GM12878 (cell line): ENCODE results near the gene ZSCAN22. TPM values are rescaled to one million over a fixed set of nuclear protein-coding genes. Genes with fewer than 3 reads are reported as not detected.

Experiments
- ATF3 ChIP-seq: IDR thresholded peaks from 2 replicates; pipeline ENCODE4 v1.6.1; 2011; ENCODE audit warnings: low read depth, mild to moderate bottlenecking, low read length, moderate library complexity, borderline replicate concordance; ENCODE audit errors: extremely low read depth
- BACH1 ChIP-seq: fragments of 450-650 bp; IDR thresholded peaks from 2 replicates; pipeline ENCODE4 v1.6.1; 2017; ENCODE audit warnings: mild to moderate bottlenecking, borderline replicate concordance
- BCL11A ChIP-seq: IDR thresholded peaks from 2 replicates; pipeline ENCODE4 v1.6.1; 2011; ENCODE audit warnings: low read depth, low read length
- BCL3 ChIP-seq: IDR thresholded peaks from 2 replicates; pipeline ENCODE4 v1.6.1; 2011; ENCODE audit warnings: borderline replicate concordance, low read depth, mild to moderate bottlenecking, moderate library complexity, low read length; ENCODE audit not compliant: insufficient read depth, poor library complexity, severe bottlenecking
- BMI1 ChIP-seq: fragments of 450-650 bp; IDR thresholded peaks from 2 replicates; pipeline ENCODE4 v1.6.1; 2016; ENCODE audit warnings: mild to moderate bottlenecking, moderate library complexity, borderline replicate concordance
- CBX5 ChIP-seq: sonication (generic); IDR thresholded peaks from 2 replicates; pipeline ENCODE4 v1.6.1; 2016; ENCODE audit warnings: low read depth, moderate library complexity, mild to moderate bottlenecking, inconsistent platforms
- CEBPB ChIP-seq, 2 experiments: fragments of 150-350 bp in 1 of 2; IDR thresholded peaks; 2 replicates each; pipeline ENCODE4 v1.6.1; 2012 to 2014; ENCODE audit warnings: low read depth in 2 of 2, low read length in 2 of 2, borderline replicate concordance in 1 of 2, inconsistent platforms in 1 of 2
- DPF2 ChIP-seq: fragments of 450-650 bp; IDR thresholded peaks from 2 replicates; pipeline ENCODE4 v1.6.1; 2017; ENCODE audit warnings: mild to moderate bottlenecking
- ELK1 ChIP-seq: IDR thresholded peaks from 2 replicates; pipeline ENCODE4 v1.6.1; 2012; ENCODE audit warnings: low read depth, low read length, improper control_type of control experiment
- EP300 ChIP-seq, 2 experiments: fragments of 150-350 bp in 1 of 2; IDR thresholded peaks; 2 replicates each; pipeline ENCODE4 v1.6.1; 2011 to 2012; ENCODE audit warnings: low read depth in 2 of 2, low read length in 2 of 2, borderline replicate concordance in 1 of 2, improper control_type of control experiment in 1 of 2, inconsistent platforms in 1 of 2; ENCODE audit not compliant: control insufficient read depth in 1 of 2
- FOS ChIP-seq: IDR thresholded peaks from 3 replicates; pipeline ENCODE4 v1.6.1; 2011; ENCODE audit warnings: borderline replicate concordance; ENCODE audit not compliant: insufficient read length; ENCODE audit errors: extremely low read depth
- GABPA ChIP-seq: IDR thresholded peaks from 2 replicates; pipeline ENCODE4 v1.6.1; 2014; ENCODE audit warnings: antibody characterized with exemption, low read depth, mild to moderate bottlenecking, inconsistent platforms
- MEF2B ChIP-seq: fragments of 450-650 bp; IDR thresholded peaks from 2 replicates; pipeline ENCODE4 v1.6.1; 2018; ENCODE audit warnings: mild to moderate bottlenecking, moderate library complexity; ENCODE audit not compliant: partially characterized antibody, poor library complexity, severe bottlenecking
- MLLT1 ChIP-seq: fragments of 450-650 bp; IDR thresholded peaks from 2 replicates; pipeline ENCODE4 v1.6.1; 2016; ENCODE audit warnings: mild to moderate bottlenecking
- MTA3 ChIP-seq: IDR thresholded peaks from 2 replicates; pipeline ENCODE4 v1.6.1; 2012; ENCODE audit warnings: low read length, inconsistent platforms, borderline replicate concordance
- PAX8 ChIP-seq: fragments of 450-650 bp; IDR thresholded peaks from 2 replicates; pipeline ENCODE4 v1.6.1; 2017; ENCODE audit warnings: mild to moderate bottlenecking, moderate library complexity
- POLR2AphosphoS5 ChIP-seq: IDR thresholded peaks from 2 replicates; pipeline ENCODE4 v1.6.1; 2011; ENCODE audit warnings: mild to moderate bottlenecking, low read length, inconsistent platforms
- POU2F2 ChIP-seq: IDR thresholded peaks from 3 replicates; pipeline ENCODE4 v1.6.1; 2011; ENCODE audit warnings: low read depth, mild to moderate bottlenecking, low read length, borderline replicate concordance
- REST ChIP-seq: IDR thresholded peaks from 2 replicates; pipeline ENCODE4 v1.6.1; 2012; ENCODE audit warnings: mild to moderate bottlenecking, low read depth, low read length
- SMC3 ChIP-seq: IDR thresholded peaks from 2 replicates; pipeline ENCODE4 v1.6.1; 2011; ENCODE audit warnings: low read length, improper control_type of control experiment, borderline replicate concordance
- SPI1 ChIP-seq: IDR thresholded peaks from 2 replicates; pipeline ENCODE4 v1.6.1; 2011; ENCODE audit warnings: low read depth, mild to moderate bottlenecking, low read length, moderate library complexity, borderline replicate concordance; ENCODE audit not compliant: insufficient read depth
- polyA plus RNA-seq, 11 experiments: library from polyadenylated mRNA; depleted of rRNA in 4 of 11; unstranded in 6 of 11; stranded (reverse) in 5 of 11; fragments of >200 nt; fragmentation: Nextera tagmentation in 4 of 11; fragmentation: Illumina TruSeq in 1 of 11; extraction: Ambion mirVana in 4 of 11; extraction: Trizol in 1 of 11; gene quantifications; 1 replicate in 1 of 11; 2 replicates in 10 of 11; pipeline versions ENCODE4 v1.2.1 to v1.2.3, GENCODE V29; 2011 to 2016; ENCODE audit warnings: inconsistent platforms in 2 of 11, missing spikeins in 2 of 11, low read depth in 1 of 11
- total RNA-seq, 4 experiments: library from RNA; depleted of rRNA in 3 of 4; stranded (reverse); fragments of >200 nt in 3 of 4; fragmentation: Illumina TruSeq in 1 of 4; extraction: Trizol in 1 of 4; gene quantifications; 2 replicates each; pipeline versions ENCODE4 v1.2.1 to v1.2.3, GENCODE V29; 2013 to 2021

The ZSCAN22 gene
- total and polyA plus RNA-seq, 10 of the 15 experiments (the other 5 are each of a cell fraction or from before 2014, with no cell fraction given), result 0.49 to 3.9 (median 2.6) TPM

- TF ChIP-seq SPI1 (0 out of 2 replicates have a peak, but pooled peaks have one; percentile 4), BACH1 (peak; percentile 69; the same call in 1 of the 2 replicates), CBX5 (no peak), GABPA (peak; percentile 97), POU2F2 (peak; percentile 93; the same call in 2 of the 3 replicates), MEF2B (no peak), CEBPB (IDR thresholded peaks at IDR 0.05; ENCODE audit: borderline replicate concordance in 1 of 2, low read depth in 2 of 2, low read length in 2 of 2) (no peak), BCL11A (no peak), FOS (no peak), PAX8 (no peak), MTA3 (peak; percentile 62; the same call in 1 of the 2 replicates), SMC3 (no peak), REST (no peak), ATF3 (no peak), DPF2 (no peak; the same call in 1 of the 2 replicates), POLR2AphosphoS5 (peak; percentile 99), EP300 (IDR thresholded peaks at IDR 0.05; ENCODE audit: borderline replicate concordance in 1 of 2, control insufficient read depth in 1 of 2, low read depth in 2 of 2, low read length in 2 of 2) (no peak), BCL3 (peak; percentile 46), BMI1 (no peak), MLLT1 (peak; percentile 49), ELK1 (0 out of 2 replicates have a peak, but pooled peaks have one; percentile 46)
These were observed 60.0 kb downstream of the ZSCAN22 start, which contains the start of gene RPS5 (continued) for GRCh38 chr19:58386576-58387337.
